A549 treated with Hydrocortisone at 1 μM for 4 hours (cell line): ENCODE measurements around the gene STK32B. TPM values are rescaled to one million over a fixed set of nuclear protein-coding genes. Genes with fewer than 3 reads are reported as not detected.

Source experiments
- total RNA-seq: library from RNA; stranded (reverse); fragments of 200-300 nt; extraction: Qiagen RNA extraction; gene quantifications from 5 replicates; pipeline ENCODE4 v1.2.3, GENCODE V29; 2022

The STK32B gene
- total RNA-seq, result 14.8 to 18.1 TPM (median 15.5 TPM) in 5 replicates

GRCh38 chr4:5051278-5052203 is at the start of gene STK32B:
Gene STK32B, plus strand, starts transcription at chr4:5051480.

GRCh38 chr4:5019274-5019673 is 32.0 kb upstream of the STK32B start, which contains the start of gene CYTL1:
Gene CYTL1, minus strand, starts transcription at chr4:5019458. Its CDS starts 13 bp downstream, at chr4:5019445.

Other genes starting within 250 kb of the STK32B start
- gene MSX1, start 191.8 kb upstream of the STK32B start, total RNA-seq, result 5.3 to 8.9 TPM (median 8.6 TPM) in 5 replicates
- not detected in 5 replicates for gene CYTL1, start 32.0 kb upstream of the STK32B start, total RNA-seq